Psoas muscle (tissue), 8 donors: ENCODE data around the gene IFNGR1. TPM values are rescaled to one million over a fixed set of nuclear protein-coding genes. Genes with fewer than 3 reads are reported as not detected.
A peak's percentile ranks its signal among the peaks of the same experiment; 100 is the strongest.

Experiments used
- ATAC-seq, 4 donors: fragments of 200-7000 bp; cut with Tn5 transposase; one replicate each; pipeline ENCODE4 v1.9.1; 2020; ENCODE audit warnings: moderate library complexity in 3 of 4, mild to moderate bottlenecking in 2 of 4
- DNase-seq, 2 donors: peaks; one replicate each; pipeline ENCODE4 v3.0.0-alpha.2; 2020
- H3K27ac ChIP-seq: fragments of 200-600 bp; one replicate; pipeline ENCODE4 v1.8.0; 2022
- H3K27me3 ChIP-seq, 3 donors: fragments of 200-600 bp in 1 of 3; one replicate each; pipeline versions ENCODE4 v1.6.1 to v1.8.0; 2013 to 2022; ENCODE audit warnings: low read length in 2 of 3, mild to moderate bottlenecking in 2 of 3, moderate library complexity in 1 of 3; ENCODE audit not compliant: insufficient read depth in 3 of 3
- H3K36me3 ChIP-seq, 2 donors: fragments of 200-600 bp in 1 of 2; one replicate each; pipeline versions ENCODE4 v1.6.1 to v1.8.0; 2013 to 2022; ENCODE audit warnings: low read depth in 1 of 2, mild to moderate bottlenecking in 1 of 2, moderate library complexity in 1 of 2; ENCODE audit not compliant: insufficient read depth in 1 of 2
- H3K4me1 ChIP-seq: fragments of 200-600 bp; one replicate; pipeline ENCODE4 v1.8.0; 2022
- H3K4me3 ChIP-seq: fragments of 200-600 bp; one replicate; pipeline ENCODE4 v1.8.0; 2022; ENCODE audit warnings: mild to moderate bottlenecking
- H3K9me3 ChIP-seq: fragments of 200-600 bp; one replicate; pipeline ENCODE4 v1.8.0; 2022
- CTCF ChIP-seq: fragments of 200-600 bp; IDR thresholded peaks from one replicate; pipeline ENCODE4 v1.8.0; 2022; ENCODE audit warnings: antibody characterized with exemption
- WGBS, 3 donors: extraction: QIAGEN DNeasy Blood & Tissue Kit; methylation state at CpG; one replicate each; pipeline versions ENCODE4 v1.1.6 to v1.1.7; 2013; 5-methylcytosine and 5-hydroxymethylcytosine counted together
- intact Hi-C, 2 donors: fragments of 100-400 bp; cut with DNase I; formaldehyde crosslinking; loops; one replicate each; pipeline versions ENCODE4 v1.11.0 to v1.14.2; 2022
- long read RNA-seq, 2 donors: library from polyadenylated mRNA; unstranded; transcript quantifications; one replicate each; pipeline ENCODE4 v2.0.0, GENCODE V29; 2021
- polyA plus RNA-seq, 3 donors: library from polyadenylated mRNA; stranded (reverse); fragments of 200-250 nt; gene quantifications; one replicate each; pipeline ENCODE4 v1.2.3, GENCODE V29; 2013
- total RNA-seq, 4 donors: library from RNA; stranded (reverse); fragmentation: NEBNext Ultra II Directional in 2 of 4; extraction: Animal tissue kit (Norgen Biotek cat#: 25700) in 2 of 4; gene quantifications; one replicate each; pipeline versions ENCODE4 v1.2.1 to v1.2.4, GENCODE V29; 2021 to 2023
- donor health status: healthy with polysubstance abuse.
- donor health status: DM: no; HTN: no; CAD: no; lungs with moderate emphysema.
- donor health status: Bipolar disorder and iron deficiency.
- donor health status: healthy.
- donor health status: DM: yes; HTN: yes; CAD: no.
- donor health status: DM: no; HTN: no; CAD: no.
- donor health status: DM: no; HTN: no; CAD: no.
- donor health status: DM: yes; HTN: yes; CAD: no.

The IFNGR1 gene
- 10 to 100 TPM; 36.9 to 72.2 (median 51.6) TPM for total RNA-seq
- polyA plus RNA-seq, result 100 to 1,000 TPM in 1 of 3 donors, 10 to 100 TPM in 2; 43.1 to 122 (median 50.7) TPM
- long read RNA-seq, donor 1, transcript IFNGR1-201 (7 exons, 2,139 nt), result major isoform, 89 of 98 reads
- long read RNA-seq, donor 1, transcript IFNGR1-207 (7 exons, 2,492 nt), result minor isoform, 5 of 98 reads
- long read RNA-seq, donor 1, partial matches to known transcripts, result 2 of 98 reads
- long read RNA-seq, donor 1, other reads (novel, unspliced or antisense), result 2 of 98 reads
- long read RNA-seq, donor 2, transcript IFNGR1-201 (7 exons, 2,139 nt), result major isoform, 140 of 150 reads
- long read RNA-seq, donor 2, partial matches to known transcripts, result 4 of 150 reads
- long read RNA-seq, donor 2, other reads (novel, unspliced or antisense), result 3 of 150 reads

- H3K4me3 ChIP-seq, result peak within 1 kb of the TSS; percentile 93
- WGBS, 3 donors, result 0 to 1% (median 0%) methylated on average over 51 to 64 of the region's 64 CpGs
- peak within 1 kb of the TSS; percentile 100 for H3K27ac ChIP-seq
- ATAC-seq (peak; percentile 91 to 97 (median 94)), DNase-seq (peak; percentile 97 to 99)
- no peak for TF ChIP-seq CTCF
- peaks cover 44% of the 10 kb centered on the region for H3K4me1 ChIP-seq
- H3K27me3 ChIP-seq, result no peaks in the 10 kb centered on the region
- no peaks in the 10 kb centered on the region for H3K9me3 ChIP-seq
- H3K36me3 ChIP-seq, result no peaks in the 10 kb centered on the region
- intact Hi-C loops, result loop anchor here (10.0 kb wide), 1 partner anchor 646 kb away; the partner anchor contains the start of gene TNFAIP3 (in 2 of the 2)
Observed at GRCh38 chr6:137218917-137219663, at the start of gene IFNGR1. IFNGR1 (minus strand) TSS chr6:137219385; CDS start chr6:137219327, 58 bp downstream.

DNA sequence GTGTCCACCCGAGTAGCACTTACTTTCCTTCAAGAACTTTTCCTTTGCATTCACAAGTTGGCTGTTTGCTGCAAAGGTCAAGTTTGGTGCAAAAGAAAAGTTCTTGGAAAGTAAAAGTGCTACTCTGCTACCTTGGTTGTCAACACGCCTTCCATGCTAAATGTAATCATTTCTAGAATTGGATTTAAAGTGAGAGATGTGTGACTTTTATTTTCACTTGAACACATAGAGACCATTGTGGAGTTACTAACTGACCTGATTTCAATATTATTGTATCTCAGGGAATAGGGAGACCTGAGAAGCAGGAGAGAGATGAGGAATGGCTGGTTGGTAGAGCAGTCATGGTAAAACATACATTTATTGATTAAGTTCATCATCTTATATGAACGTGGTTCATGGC lies 49.7 kb upstream of the IFNGR1 start:
- H3K4me3 ChIP-seq, result no peak overlapping the region
- ATAC-seq (no peak), DNase-seq (no peak)
- H3K27ac ChIP-seq, result no peak overlapping the region
- intact Hi-C loops, result loop anchor here in 1 of 2 donors (1.0 to 5.0 kb wide), 2 partner anchors 175 to 373 kb away; no protein-coding TSS in a partner anchor
- H3K27me3 ChIP-seq, result no peaks in the 10 kb centered on the region
- no peaks in the 10 kb centered on the region for H3K9me3 ChIP-seq
- peaks cover 3% of the 10 kb centered on the region for H3K4me1 ChIP-seq
- 85 to 88% (median 85%) methylated on average over 3 of the region's 3 CpGs for WGBS, 3 donors
- no peaks in the 10 kb centered on the region for H3K36me3 ChIP-seq
- no peak for TF ChIP-seq CTCF

DNA sequence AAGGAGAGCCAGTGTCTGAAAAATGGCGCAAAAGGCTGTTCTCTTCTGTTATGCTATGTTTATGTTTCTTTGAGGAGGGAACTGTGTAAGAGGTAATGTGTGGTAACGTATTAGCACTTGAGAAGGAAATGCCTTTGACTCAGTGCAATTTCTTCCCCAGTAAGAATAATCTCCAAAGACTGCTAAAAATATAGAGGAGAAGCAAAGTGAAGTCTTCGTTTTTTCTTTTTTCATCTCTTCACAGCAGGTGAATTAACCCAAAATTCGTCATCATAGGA lies 47.1 kb upstream of the IFNGR1 start:
- WGBS, 3 donors, result 65 to 83% (median 79%) methylated on average over 4 of the region's 4 CpGs

More for the DNA sequence above, 47.1 kb upstream of the IFNGR1 start:
- no peak overlapping the region for H3K27ac ChIP-seq
- H3K27me3 ChIP-seq, result no peaks in the 10 kb centered on the region
- H3K9me3 ChIP-seq, result no peaks in the 10 kb centered on the region
- ATAC-seq (no peak), DNase-seq (no peak)
- H3K4me3 ChIP-seq, result no peak overlapping the region
- peaks cover 3% of the 10 kb centered on the region for H3K4me1 ChIP-seq
- no peaks in the 10 kb centered on the region for H3K36me3 ChIP-seq
- intact Hi-C loops, result loop anchor here in 1 of 2 donors (5.0 kb wide), 1 partner anchor 376 kb away; no protein-coding TSS in a partner anchor
- no peak for TF ChIP-seq CTCF
